Measurements from ENCODE around the gene CPO.

CPO gene

GRCh38 chr2:206974551-206974950 lies 35.2 kb downstream of the CPO start:
- DNase-seq = no peak

- DNase-seq = no peak
Observed at GRCh38 chr2:206978746-206979145, 39.4 kb downstream of the CPO start.

GRCh38 chr2:206979365-206979764 lies 40.0 kb downstream of the CPO start:
- DNase-seq = no peak

- DNase-seq = no peak
Observed at GRCh38 chr2:206979922-206980321, 40.6 kb downstream of the CPO start.

GRCh38 chr2:206980413-206980812 lies 41.1 kb downstream of the CPO start:
- no peak for DNase-seq

- no peak for DNase-seq
Observed at GRCh38 chr2:206981086-206981674, 41.9 kb downstream of the CPO start.

GRCh38 chr2:206981739-206982340 lies 42.5 kb downstream of the CPO start:
- peak; percentile 43 for DNase-seq

- no peak for DNase-seq
Observed at GRCh38 chr2:206982360-206982955, 43.1 kb downstream of the CPO start.

- DNase-seq = no peak
Observed at GRCh38 chr2:206983161-206983859, 44.0 kb downstream of the CPO start.

GRCh38 chr2:206984206-206984605 lies 44.9 kb downstream of the CPO start:
- no peak for DNase-seq

GRCh38 chr2:206986943-206987342 lies 47.6 kb downstream of the CPO start:
- no peak for DNase-seq

- DNase-seq = no peak
Observed at GRCh38 chr2:206987810-206988209, 48.5 kb downstream of the CPO start.

GRCh38 chr2:206988884-206989283 lies 49.6 kb downstream of the CPO start:
- no peak for DNase-seq

- peak; percentile 22 for DNase-seq
Observed at GRCh38 chr2:206989311-206989710, 50.0 kb downstream of the CPO start.

- no peak for DNase-seq
Observed at GRCh38 chr2:206990360-206990759, 51.0 kb downstream of the CPO start.

- no peak for DNase-seq
Observed at GRCh38 chr2:206991070-206991469, 51.8 kb downstream of the CPO start.

GRCh38 chr2:206993396-206993911 lies 54.1 kb downstream of the CPO start:
- DNase-seq = no peak

- no peak for DNase-seq
Observed at GRCh38 chr2:206993964-206994363, 54.6 kb downstream of the CPO start.

- DNase-seq = no peak
Observed at GRCh38 chr2:206996556-206997065, 57.3 kb downstream of the CPO start.

GRCh38 chr2:207008105-207008990 lies 69.0 kb downstream of the CPO start:
- no peak for DNase-seq

GRCh38 chr2:207012461-207012860 lies 73.1 kb downstream of the CPO start:
- DNase-seq = no peak

GRCh38 chr2:207014424-207014823 lies 75.1 kb downstream of the CPO start:
- DNase-seq = no peak

GRCh38 chr2:207015901-207016300 lies 76.6 kb downstream of the CPO start:
- DNase-seq = no peak
